Epidermal melanocyte (primary cell): ENCODE results near the gene NFYC.
"Not testable (repeated sequence)": the region's sequence is repeated elsewhere in the genome, so short reads cannot be mapped to it uniquely, and the experiment has no call there.

Experiments
- DNase-seq: peaks from one replicate; pipeline ENCODE4 v3.0.0; 2011; ENCODE audit warnings: low spot score; ENCODE audit not compliant: insufficient read length

The NFYC gene

DNA sequence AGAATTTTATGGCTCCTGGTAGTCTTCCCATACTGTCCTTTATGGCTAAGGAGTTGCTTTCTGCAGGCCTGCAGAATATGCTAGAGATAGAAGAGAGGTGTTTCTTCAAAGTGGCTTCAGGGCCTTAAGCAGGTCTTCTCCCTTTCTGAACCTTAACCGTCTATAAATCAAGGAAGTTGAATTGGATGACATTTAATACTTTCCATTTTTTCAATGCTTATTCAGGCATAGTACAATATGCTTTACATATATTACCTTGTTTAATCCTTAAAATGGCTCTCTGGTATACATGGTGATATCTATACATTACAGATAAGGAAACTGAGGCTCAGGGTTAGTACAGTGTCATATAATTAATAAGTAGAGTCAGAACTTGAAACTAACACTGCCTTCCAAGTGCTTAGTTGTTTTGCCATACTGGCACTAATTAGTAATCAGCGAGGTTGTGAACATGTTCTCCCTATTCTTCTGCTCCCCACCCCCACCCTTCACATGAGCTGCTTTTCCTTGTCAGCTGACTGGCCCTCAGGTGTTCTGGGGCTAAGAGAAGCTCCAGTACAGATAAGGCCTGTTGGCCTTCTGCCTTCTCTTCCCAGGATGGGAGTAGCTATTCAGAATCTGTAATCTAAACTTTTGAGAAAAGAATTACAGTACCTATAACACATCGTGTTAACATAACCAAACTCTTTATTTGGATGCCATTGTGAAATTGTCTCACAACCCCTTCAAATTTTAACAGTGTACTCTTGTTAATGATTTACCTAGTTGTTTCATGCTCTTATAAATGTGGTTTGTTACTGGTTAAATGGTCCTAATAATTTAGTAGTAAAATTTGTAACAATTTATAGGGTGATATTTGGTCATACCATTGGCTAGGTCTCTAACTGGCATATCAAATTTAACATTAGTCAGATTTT lies 13.6 kb downstream of the NFYC start:
- DNase-seq = no peak

DNA sequence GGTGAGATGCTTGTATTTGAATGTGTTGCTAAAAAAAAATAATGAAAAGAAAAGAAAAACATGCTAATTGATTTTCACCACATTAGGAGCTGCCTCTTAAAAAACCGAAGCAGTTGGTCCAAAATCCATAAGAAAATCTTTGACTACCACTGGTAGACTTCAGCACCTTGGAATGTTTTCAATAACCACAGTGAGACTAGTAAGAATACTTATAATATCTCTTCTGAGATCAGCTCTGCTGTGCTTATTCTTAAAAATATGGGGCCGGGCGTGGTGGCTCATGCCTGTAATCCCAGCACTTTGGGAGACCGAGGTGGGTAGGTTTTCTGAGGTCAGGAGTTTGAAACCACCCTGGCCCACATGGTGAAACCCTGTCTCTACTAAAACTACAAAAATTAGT lies 15.1 kb downstream of the NFYC start:
- DNase-seq = no peak

DNA sequence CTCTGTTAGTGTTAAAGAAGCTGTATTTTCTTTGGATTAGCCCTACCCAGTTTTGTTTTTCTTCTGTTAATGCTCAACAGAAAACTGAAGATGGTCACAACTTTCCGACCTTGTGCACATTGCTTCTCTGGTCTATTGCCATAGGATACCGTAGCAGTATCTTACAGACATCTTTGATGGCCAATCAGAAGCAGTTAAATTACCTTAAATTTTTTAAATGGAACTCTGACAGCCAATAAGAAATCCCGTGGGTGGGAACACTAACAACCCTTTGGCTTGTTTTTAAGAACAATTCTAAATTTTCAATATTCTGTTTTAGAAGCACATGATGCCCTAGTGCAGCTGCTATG lies 17.2 kb downstream of the NFYC start:
- DNase-seq = peak; percentile 95

DNA sequence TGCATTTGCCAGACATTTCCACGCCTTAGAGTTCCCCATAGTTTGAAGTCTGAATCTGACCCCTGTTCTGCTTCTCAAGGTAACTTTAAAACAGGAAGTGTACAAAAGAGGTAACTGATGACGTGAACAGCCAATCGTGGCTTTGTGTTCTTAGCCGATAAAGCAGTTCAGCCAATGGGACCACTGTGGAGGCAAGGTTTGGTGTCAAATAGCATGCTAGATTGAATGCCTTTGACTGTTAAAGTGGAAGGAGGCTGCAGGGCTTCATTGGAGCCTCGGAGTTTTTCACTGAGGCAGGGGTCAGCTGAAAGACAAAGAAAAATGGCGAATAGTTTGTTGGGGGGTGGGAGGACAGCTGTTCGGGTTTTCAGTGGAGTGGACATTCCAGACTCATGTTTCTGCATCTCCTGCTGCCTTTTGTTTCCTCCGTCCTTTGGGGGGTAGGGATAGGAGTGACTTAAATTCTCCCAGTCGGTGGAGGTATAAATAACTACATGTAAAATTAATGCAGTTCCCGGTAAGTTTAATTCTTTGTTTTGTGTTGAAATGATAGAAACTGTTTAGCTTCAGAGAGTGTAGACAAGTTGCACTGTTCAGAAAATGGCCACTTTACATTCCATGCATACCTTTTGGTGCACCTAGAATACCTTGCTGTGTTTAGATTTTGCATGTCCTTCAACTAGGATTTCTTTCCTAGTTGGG lies 17.7 kb downstream of the NFYC start:
- DNase-seq = peak; percentile 89

DNA sequence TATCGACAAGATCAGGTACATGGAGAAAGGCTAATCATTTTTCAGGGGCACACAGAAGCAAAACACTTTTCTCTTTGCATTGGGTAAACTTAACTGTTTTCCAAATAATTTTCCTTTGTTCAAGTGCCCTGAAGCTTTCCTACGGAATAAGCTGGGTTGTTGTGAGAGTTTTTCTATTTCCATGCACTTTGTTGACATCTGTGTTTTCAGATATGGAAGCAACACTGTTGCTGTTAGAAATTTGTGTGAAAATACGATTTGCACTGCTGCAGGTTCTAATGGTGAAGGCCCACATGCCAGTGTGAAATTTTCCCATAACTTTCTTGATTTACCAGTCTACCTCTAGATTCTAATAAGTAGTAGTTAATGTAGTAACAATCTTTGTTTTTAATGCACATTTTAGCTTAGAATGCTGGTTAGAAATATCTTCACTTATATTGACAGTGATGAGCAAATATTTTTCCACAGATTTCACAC lies 18.3 kb downstream of the NFYC start:
- DNase-seq = no peak

DNA sequence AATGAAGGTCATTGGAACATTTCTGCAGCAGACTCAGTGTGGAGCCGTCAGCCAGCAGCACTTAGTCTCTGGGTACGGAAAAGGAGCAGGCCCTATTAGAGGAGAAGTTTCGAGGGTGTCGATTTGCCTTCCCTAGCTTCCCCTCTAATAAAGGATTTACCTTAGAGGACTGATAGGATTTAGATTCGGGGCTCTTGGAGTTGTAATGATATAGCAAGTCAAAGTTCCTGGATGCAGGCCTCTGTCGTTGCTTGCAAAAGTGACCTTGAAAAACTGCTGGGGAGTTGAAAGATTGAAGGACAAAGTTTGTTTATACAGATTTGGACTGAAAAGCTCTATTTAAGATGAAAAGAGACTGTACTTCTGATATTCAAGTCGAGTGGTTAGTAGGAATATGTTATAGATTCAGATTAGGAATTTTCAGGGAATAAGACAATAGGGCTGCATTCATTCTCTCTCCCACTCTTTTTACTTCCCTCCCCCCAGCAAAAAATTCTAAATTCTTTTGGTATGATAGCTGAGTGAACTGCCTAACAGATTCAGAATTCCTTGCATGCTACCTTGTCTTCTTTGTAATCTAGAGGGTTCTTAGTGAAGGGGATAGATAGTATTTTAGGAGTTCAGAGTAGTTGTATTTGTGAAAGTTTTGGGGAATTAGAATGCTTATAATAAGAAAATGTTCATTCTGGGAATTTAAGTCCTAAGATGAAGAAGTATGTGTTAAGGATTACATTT lies 19.2 kb downstream of the NFYC start:
- no peak for DNase-seq

DNA sequence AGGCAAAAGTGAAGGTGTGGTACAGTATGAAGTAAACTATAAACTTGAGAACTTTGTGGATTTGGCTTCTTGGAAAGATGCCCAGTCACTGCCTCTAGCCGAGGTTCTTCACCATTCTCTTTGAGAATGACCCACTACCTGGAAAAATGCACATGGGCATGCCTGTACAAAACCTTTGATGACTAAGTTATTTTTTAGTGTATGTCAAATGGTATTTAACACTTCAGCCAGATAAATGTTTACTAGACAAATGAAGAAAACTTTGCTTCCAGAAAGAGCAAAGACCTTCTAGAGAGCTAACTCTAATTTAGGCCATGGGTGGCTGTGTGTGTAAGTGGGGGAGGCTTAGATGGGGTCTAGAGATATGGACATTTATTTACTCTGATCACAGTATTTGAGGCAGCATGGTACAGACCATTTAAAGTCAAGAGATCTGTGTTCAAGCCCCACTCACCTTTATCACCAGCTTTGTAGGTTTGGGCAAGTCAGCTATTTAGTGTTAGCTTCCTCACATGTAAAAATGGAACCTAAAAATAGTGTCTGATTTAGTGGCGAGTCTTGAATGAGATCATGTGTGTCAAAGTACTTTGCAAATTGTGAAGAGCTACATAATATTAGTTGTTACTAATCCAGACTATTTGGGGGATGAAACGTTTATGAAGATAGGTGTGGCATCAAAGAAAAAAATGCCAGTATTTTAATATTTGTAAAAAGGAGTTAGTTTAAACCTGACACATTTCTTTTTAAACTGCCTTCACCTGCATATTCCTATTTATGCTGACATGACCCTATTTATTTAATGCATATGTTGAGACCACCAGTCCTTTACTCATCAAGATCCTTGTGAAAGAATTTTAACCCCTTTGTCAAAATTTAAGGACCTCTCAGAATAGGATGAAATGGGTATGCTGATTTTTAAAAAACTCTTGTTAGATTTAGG lies 20.2 kb downstream of the NFYC start:
- no peak for DNase-seq

DNA sequence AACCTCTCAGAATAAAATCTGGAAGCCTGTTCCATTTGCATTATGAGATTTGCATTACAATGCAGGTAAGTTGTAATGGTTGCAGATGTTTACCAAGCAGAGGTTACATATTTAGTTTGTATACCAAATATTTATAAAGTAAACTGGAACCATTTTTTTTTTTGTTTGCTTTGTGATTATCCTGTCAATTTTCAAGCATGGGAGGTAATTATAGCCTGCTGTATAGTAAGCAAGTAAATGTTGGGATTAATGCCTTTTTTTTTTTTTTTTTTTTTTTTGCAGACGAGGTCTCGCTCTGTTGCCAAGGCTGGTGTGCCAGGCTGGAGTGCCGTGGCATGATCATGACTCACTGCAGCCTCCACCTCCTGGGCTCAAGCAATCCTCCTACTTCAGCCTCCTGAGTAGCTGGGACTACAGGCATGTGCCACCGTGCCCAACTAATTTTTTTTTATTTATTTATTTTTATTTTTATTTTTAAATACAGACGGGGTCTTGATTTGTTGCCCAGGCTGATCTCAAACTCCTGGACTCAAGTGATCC lies 21.0 kb downstream of the NFYC start:
- DNase-seq = no peak

DNA sequence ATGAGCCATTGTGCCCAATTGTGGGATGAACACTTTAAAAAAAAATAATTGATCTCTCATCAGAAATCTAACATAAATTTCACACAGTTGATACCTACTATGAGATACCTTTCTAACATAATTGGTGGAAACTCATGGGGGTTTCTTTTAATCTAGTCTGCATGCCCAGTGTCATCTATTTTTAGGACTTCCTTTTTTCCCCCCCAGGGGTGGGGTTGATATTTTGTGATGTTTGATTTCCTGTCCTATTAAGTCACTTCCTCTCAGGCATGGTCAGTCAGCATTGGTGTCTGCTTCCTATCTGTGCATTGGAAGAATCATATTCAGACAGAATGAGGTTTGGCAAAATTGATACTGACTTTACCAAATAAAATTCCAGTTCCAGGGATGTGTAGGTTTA lies 21.5 kb downstream of the NFYC start:
- no peak for DNase-seq

DNA sequence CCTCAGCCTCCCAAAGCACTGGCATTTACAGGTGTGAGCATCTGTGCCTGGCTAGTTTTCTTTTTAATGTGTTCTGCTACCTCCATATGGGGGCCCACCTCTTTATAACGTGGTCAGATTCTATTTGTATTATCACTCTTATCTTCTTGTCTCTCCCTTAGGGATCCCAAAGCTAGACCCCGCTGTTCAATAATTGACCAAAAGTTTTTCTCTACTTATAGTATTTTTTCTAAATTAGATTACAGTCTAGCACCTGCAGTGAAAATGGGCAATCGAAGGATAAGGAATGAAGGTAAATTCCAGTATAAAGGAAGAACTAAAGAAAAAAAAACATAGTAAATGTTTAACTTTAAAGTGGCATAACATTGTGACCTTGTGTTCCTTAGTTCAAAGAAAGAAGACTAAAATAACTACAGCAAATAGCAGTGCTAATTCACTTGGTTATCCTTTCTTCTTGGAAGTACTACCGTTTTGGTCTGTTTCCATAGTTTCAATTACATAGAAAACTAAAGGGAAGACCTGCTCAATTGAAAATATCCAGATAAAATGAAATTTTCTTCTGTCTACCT lies 24.1 kb downstream of the NFYC start:
- DNase-seq = no peak

DNA sequence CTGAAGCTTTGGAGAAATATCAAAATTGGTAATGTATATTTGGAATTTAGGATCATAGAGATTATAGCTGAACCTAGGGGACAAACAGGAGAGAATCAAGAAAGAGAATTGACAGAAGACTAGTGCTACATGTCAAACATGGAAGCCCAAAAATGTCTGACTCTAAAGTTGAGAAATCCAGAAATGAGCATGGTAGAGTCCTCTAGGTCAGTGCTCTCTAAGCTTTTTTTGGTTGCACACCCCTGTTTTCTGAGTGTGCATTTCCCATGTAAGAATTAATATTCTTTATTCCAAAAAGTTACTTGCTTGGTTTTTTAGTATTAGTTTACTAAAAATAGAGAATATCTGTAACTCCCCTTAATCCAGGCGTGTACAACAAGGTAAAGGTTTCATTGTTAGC lies 25.6 kb downstream of the NFYC start:
- no peak for DNase-seq

DNA sequence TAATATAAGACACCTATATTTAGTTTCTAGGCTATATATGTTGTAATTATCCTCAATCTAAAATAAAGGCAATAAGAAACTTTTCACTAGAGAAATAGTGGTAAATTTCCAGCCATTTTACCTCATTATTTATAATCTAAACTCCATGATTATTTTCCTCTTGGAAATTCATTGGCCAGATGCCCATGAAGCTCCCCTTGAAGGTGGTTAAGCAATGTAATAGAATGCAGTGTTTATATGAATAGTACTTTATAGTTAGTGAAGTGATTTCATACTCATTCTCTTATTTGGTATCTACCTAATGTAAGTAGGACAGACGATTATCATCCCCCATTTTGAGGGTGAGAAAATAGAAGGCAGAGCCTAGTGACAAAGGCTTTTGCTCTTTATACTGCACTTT lies 26.5 kb downstream of the NFYC start:
- no peak for DNase-seq

DNA sequence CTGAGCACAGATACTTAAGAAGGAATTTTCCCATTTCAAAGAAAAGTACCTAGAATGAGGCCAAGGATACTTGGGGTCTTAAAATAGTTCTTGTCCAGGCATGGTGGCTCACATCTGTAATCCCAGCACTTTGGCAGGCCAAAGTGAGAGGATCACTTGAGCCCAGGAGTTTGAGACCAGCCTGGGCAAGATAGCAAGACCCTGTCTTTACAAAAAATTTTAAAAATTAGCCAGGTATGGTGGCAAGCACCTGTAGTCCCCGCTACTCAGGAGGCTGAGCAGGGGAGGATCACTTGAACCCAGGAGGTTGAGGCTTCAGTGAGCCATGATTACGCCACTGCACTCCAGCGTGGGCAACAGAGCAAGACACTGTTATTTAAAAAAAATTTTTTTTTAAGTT lies 29.0 kb downstream of the NFYC start:
- DNase-seq = no peak

DNA sequence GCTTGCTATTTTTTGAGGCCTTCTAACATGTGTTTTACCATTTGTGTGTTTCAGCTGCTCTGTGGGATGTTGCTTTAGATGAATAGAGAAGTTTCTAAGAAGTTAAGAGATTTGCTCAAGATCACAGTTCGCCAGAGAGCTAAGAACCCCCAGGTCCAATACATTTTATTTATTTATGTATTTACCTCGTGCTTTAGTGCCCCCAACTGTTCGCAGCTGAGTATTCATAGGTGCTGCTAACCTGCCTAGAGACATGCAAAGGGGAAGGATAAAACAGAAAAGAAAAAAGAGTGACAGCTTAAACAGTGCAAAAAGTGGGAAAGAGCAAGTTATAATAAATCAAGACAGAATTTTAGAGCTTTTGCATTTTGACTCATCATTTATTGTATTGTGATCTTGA lies 31.1 kb downstream of the NFYC start:
- DNase-seq = no peak

DNA sequence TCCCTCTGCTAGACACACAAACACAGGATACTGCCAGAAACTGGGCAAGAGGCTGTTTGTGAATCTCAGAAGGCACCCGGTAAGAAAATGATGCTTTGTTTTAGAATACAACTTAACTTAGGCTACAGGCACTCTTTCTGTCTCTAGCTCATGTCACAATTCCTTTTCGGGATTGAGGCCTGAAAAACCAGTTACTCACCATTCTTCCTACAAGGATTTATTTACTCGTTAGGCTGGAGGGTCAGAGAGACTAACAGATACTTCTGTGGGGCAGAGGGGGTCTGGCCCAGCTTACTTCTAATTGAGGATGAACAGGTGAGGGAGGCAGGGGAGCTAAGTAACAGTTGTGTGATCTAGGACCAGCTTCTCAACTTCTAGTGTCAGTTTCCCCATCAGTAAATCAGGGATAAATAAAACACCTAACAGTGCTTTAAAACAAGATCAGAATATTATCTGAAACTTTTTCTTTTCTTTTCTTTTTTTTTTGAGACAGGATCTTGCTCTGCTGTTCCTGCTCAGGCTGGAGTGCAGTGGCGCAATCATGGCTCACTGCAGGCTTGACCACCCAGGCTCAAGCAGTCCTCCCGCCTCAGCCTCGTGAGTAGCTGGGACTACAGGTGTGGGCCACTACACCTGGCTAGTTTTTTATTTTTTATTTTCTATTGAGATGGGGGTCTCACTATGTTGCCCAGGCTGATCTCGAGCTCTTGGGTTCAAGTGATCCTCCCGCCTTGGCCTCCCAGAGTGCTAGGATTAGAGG lies 31.9 kb downstream of the NFYC start:
- DNase-seq = no peak

DNA sequence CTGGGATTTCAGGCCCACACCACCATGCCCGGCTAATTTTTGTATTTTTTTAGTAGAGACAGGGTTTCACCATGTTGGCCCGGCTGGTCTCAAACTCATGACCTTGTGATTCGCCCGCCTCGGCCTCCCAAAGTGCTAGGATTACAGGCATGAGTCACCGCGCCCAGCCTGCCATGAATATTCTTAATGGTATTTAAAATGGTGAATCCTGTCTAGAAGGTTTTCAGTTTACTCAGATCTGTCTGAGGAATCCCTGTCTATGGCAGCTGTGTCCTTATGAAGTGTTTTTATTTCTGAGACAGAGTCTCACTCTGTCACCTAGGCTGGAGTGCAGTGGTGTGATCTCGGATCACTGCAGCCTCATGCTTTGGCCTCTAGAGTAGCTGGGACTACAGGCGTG lies 36.2 kb downstream of the NFYC start:
- DNase-seq = not testable (repeated sequence)

DNA sequence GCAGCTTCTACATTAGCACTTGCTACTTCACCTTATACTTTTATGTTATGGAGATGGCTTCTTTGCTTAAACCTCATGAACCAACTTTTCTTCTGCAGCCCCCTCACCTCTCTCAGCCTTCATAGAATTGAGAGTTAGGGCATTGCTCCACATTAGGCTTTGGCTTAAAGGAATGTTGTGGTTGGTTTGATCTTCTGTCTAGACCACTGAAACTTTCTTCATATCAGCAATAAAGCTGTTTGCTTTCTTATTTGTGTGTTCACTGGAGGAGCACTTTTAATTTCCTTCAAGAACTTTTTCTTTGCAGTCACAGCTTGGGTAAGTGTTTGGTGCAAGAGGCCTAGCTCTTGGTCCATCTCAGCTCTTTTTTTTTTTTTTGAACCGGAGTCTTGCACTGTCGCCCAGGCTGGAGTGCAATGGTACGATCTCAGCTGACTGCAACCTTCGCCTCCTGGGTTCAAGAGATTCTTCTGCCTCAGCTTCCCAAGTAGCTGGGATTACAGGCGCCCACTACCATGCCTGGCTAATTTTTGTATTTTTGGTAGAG lies 37.9 kb downstream of the NFYC start:
- DNase-seq = not testable (repeated sequence)

DNA sequence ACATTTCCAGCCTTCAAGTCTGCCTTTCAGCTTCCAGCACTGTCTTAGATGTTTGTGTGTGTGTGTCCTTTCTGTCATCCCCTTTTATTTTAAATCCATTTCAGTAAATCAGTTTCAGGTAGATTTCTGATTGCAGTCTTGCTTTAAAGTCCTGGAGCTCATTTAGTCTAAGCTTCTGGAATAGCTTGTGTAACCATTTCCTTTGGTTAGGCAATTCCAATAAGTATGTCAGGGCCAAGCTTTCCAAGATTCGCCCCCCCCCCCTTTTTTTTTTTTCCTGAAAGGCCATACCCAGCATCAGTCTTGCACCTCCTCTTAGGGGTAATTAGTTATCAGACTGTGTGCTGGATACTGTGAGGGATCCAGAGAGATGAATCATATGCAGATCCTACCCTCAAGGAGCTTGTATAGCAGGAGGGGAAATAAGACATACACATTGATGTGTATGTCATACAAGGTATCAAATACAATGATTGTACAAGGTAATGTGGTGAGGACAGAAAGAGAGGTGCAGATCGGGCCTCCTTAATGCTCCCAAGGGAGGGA lies 41.3 kb downstream of the NFYC start:
- no peak for DNase-seq
